HG03565 (cell line): ENCODE data around the gene FAM135A.
"Not testable (repeated sequence)": the region's sequence is repeated elsewhere in the genome, so short reads cannot be mapped to it uniquely, and the experiment has no call there.

Source experiments
- ATAC-seq: cut with Tn5 transposase; IDR thresholded peaks from one replicate; pipeline ENCODE4 v1.9.1; 2021; ENCODE audit warnings: mild to moderate bottlenecking, moderate library complexity; ENCODE audit not compliant: unreplicated experiment

Gene FAM135A

GRCh38 chr6:70609181-70609580, 195.9 kb downstream of the FAM135A start:
- ATAC-seq: not testable (repeated sequence)
